Measurements from ENCODE around the gene NUDT3. TPM values are rescaled to one million over a fixed set of nuclear protein-coding genes. Genes with fewer than 3 reads are reported as not detected.
A peak's percentile ranks its signal among the peaks of the same experiment; 100 is the strongest.
"Not testable (repeated sequence)": the region's sequence is repeated elsewhere in the genome, so short reads cannot be mapped to it uniquely, and the experiment has no call there.

The NUDT3 gene
- total RNA-seq, 4 donors from 2014 or later, result 40.0 to 71.9 (median 50.6) TPM

- no peaks in the 10 kb centered on the region for H3K9me3 ChIP-seq
- TF ChIP-seq CTCF (IDR thresholded peaks at IDR 0.05 in 4 of 5, conservative IDR thresholded peaks at IDR 0.05 in 1 of 5) (no peak), POLR2A (IDR thresholded peaks at IDR 0.05) (no peak)
- no peaks in the 10 kb centered on the region for H3K27me3 ChIP-seq
- no peaks in the 10 kb centered on the region for H3K36me3 ChIP-seq
- peaks cover 51% of the 10 kb centered on the region in 2 donors for H3K4me1 ChIP-seq
- intact Hi-C loops (cut with DNase I; ENCODE audit: low total_unique reads) (loop anchor here (5.0 kb wide), 1 partner anchor 1452 kb away; no protein-coding TSS in a partner anchor), in situ Hi-C loops (cut with MboI; ENCODE audit: low sequenced_read_pairs in 4 of 4) (loop anchor here in 1 of 4 donors (25.0 kb wide), 1 partner anchor 538 kb away; the partner anchor contains the start of gene IP6K3)
- peak overlapping the region; percentile 92 to 99 (median 97) for H3K27ac ChIP-seq
- ATAC-seq (no peak), DNase-seq (no peak)
- H3K4me3 ChIP-seq, result no peak overlapping the region
Measured at GRCh38 chr6:34275128-34275804, 117.2 kb downstream of the NUDT3 start.

GRCh38 chr6:34274129-34274528, 118.3 kb downstream of the NUDT3 start:
- intact Hi-C loops (cut with DNase I; ENCODE audit: low total_unique reads), result no loop called here
- Histone ChIP-seq H3K27me3 (no peaks in the 10 kb centered on the region), H3K4me3 (no peak overlapping the region), H3K27ac (peak overlapping the region in 3 of 4 donors; percentile 7 to 41 (median 33)), H3K4me1 (peaks cover 40 to 44% of the 10 kb centered on the region in 2 donors), H3K36me3 (no peaks in the 10 kb centered on the region), H3K9me3 (no peaks in the 10 kb centered on the region)
- in situ Hi-C loops (cut with MboI; ENCODE audit: low sequenced_read_pairs in 4 of 4), result loop anchor here in 1 of 4 donors (25.0 kb wide), 1 partner anchor 338 kb away; no protein-coding TSS in a partner anchor
- ATAC-seq (no peak), DNase-seq (no peak)
- TF ChIP-seq POLR2A (IDR thresholded peaks at IDR 0.05), result no peak
- no peak for TF ChIP-seq CTCF (IDR thresholded peaks at IDR 0.05 in 4 of 5, conservative IDR thresholded peaks at IDR 0.05 in 1 of 5)

GRCh38 chr6:34273242-34273805, 119.1 kb downstream of the NUDT3 start:
- intact Hi-C loops (cut with DNase I; ENCODE audit: low total_unique reads) (no loop called here), in situ Hi-C loops (cut with MboI; ENCODE audit: low sequenced_read_pairs in 4 of 4) (loop anchor here in 1 of 4 donors (25.0 kb wide), 1 partner anchor 339 kb away; no protein-coding TSS in a partner anchor)
- TF ChIP-seq CTCF (IDR thresholded peaks at IDR 0.05 in 4 of 5, conservative IDR thresholded peaks at IDR 0.05 in 1 of 5), result no peak
- TF ChIP-seq POLR2A (IDR thresholded peaks at IDR 0.05), result no peak
- Histone ChIP-seq H3K27me3 (no peaks in the 10 kb centered on the region), H3K4me3 (no peak overlapping the region), H3K36me3 (no peaks in the 10 kb centered on the region), H3K9me3 (no peaks in the 10 kb centered on the region), H3K27ac (peak overlapping the region; percentile 7 to 55 (median 37)), H3K4me1 (peaks cover 32 to 36% of the 10 kb centered on the region in 2 donors)
- ATAC-seq (no peak), DNase-seq (no peak)

- TF ChIP-seq POLR2A (IDR thresholded peaks at IDR 0.05) (no peak), CTCF (IDR thresholded peaks at IDR 0.05 in 4 of 5, conservative IDR thresholded peaks at IDR 0.05 in 1 of 5) (no peak)
- no peak for DNase-seq
- intact Hi-C loops (cut with DNase I; ENCODE audit: low total_unique reads) (no loop called here), in situ Hi-C loops (cut with MboI; ENCODE audit: low sequenced_read_pairs in 4 of 4) (loop anchor here in 1 of 4 donors (25.0 kb wide), 1 partner anchor 340 kb away; no protein-coding TSS in a partner anchor)
- Histone ChIP-seq H3K36me3 (no peaks in the 10 kb centered on the region), H3K4me3 (no peak overlapping the region), H3K4me1 (peaks cover 24 to 27% of the 10 kb centered on the region in 2 donors), H3K27ac (peak overlapping the region in 2 of 4 donors; percentile 28 to 39), H3K9me3 (no peaks in the 10 kb centered on the region), H3K27me3 (no peaks in the 10 kb centered on the region)
- ATAC-seq, result no peak
Measured at GRCh38 chr6:34272013-34272926, 120.2 kb downstream of the NUDT3 start.

- ATAC-seq; H3K27ac ChIP-seq; H3K4me1 ChIP-seq; H3K9me3 ChIP-seq; H3K27me3 ChIP-seq; H3K4me3 ChIP-seq; intact Hi-C loops (cut with DNase I; ENCODE audit: low total_unique reads); DNase-seq; H3K36me3 ChIP-seq: not testable (repeated sequence)
- in situ Hi-C loops (cut with MboI; ENCODE audit: low sequenced_read_pairs in 4 of 4), result loop anchor here in 1 of 4 donors (25.0 kb wide), 1 partner anchor 343 kb away; no protein-coding TSS in a partner anchor
Measured at GRCh38 chr6:34269658-34270341, 122.7 kb downstream of the NUDT3 start.

- in situ Hi-C loops (cut with MboI; ENCODE audit: low sequenced_read_pairs in 4 of 4), result loop anchor here in 1 of 4 donors (25.0 kb wide), 1 partner anchor 343 kb away; no protein-coding TSS in a partner anchor
- H3K4me1 ChIP-seq; H3K36me3 ChIP-seq; intact Hi-C loops (cut with DNase I; ENCODE audit: low total_unique reads); H3K9me3 ChIP-seq; ATAC-seq; H3K27me3 ChIP-seq; DNase-seq; H3K4me3 ChIP-seq; H3K27ac ChIP-seq: not testable (repeated sequence)
Measured at GRCh38 chr6:34269132-34269531, 123.3 kb downstream of the NUDT3 start.

Measured in gastrocnemius medialis (tissue), 4 donors.